ENCODE data around the gene NPTXR. TPM values are rescaled to one million over a fixed set of nuclear protein-coding genes. Genes with fewer than 3 reads are reported as not detected.

NPTXR gene
- polyA plus RNA-seq, 1 of the 3 experiments (the other 2 are of a cell fraction): 1.2 TPM

GRCh38 chr22:38770257-38770949 lies 73.4 kb downstream of the NPTXR start (continued):
- no peak for TF ChIP-seq REST (IDR thresholded peaks at IDR 0.05; ENCODE audit: low read depth, low read length)
- no peak for TF ChIP-seq TCF12 (IDR thresholded peaks at IDR 0.05)

Other genes starting within 250 kb of the NPTXR start
- gene FAM227A, start 187.6 kb downstream of the NPTXR start, polyA plus RNA-seq (2012; rRNA removed): 1.2 and 1.9 TPM in 2 replicates
- 21.8 and 23.4 TPM in 2 replicates for gene CBY1, start 187.4 kb downstream of the NPTXR start, polyA plus RNA-seq (2012; rRNA removed)
- 33.1 and 33.6 TPM in 2 replicates for gene TOMM22, start 162.1 kb downstream of the NPTXR start, polyA plus RNA-seq (2012; rRNA removed)
- 17.8 and 23.0 TPM in 2 replicates for gene JOSD1, start 143.1 kb downstream of the NPTXR start, polyA plus RNA-seq (2012; rRNA removed)
- gene GTPBP1, start 138.1 kb downstream of the NPTXR start, polyA plus RNA-seq (2012; rRNA removed): 11.9 and 15.2 TPM in 2 replicates
- gene SUN2, start 88.0 kb downstream of the NPTXR start, polyA plus RNA-seq (2012; rRNA removed): 9.0 and 10.2 TPM in 2 replicates
- gene DNAL4, start 49.9 kb downstream of the NPTXR start, polyA plus RNA-seq (2012; rRNA removed): 15.1 and 17.6 TPM in 2 replicates
- gene CBX6, start 28.2 kb upstream of the NPTXR start, polyA plus RNA-seq (2012; rRNA removed): 3.4 and 5.4 TPM in 2 replicates
- gene APOBEC3A, start 113.6 kb upstream of the NPTXR start, polyA plus RNA-seq (2012; rRNA removed): not detected in 2 replicates
- not detected in 2 replicates for gene APOBEC3B, start 138.3 kb upstream of the NPTXR start, polyA plus RNA-seq (2012; rRNA removed)
- gene APOBEC3C, start 170.2 kb upstream of the NPTXR start, polyA plus RNA-seq (2012; rRNA removed): 11.7 and 12.4 TPM in 2 replicates
- gene APOBEC3D, start 177.1 kb upstream of the NPTXR start, polyA plus RNA-seq (2012; rRNA removed): 0.21 and 0.37 TPM in 2 replicates
- 3.8 and 4.3 TPM in 2 replicates for gene APOBEC3F, start 196.8 kb upstream of the NPTXR start, polyA plus RNA-seq (2012; rRNA removed)
- gene APOBEC3G, start 233.2 kb upstream of the NPTXR start, polyA plus RNA-seq (2012; rRNA removed): 0.11 TPM in 1 of 2 replicates, not detected in the other

Data from SK-N-SH (cell line).